GM12892 (cell line): ENCODE measurements around the gene TSPO.

Experiments
- POLR2A ChIP-seq: IDR thresholded peaks from 2 replicates; pipeline ENCODE4 v1.6.1; 2011; ENCODE audit warnings: low read depth, low read length, control low read depth
- POLR2AphosphoS5 ChIP-seq: IDR thresholded peaks from 2 replicates; pipeline ENCODE4 v1.6.1; 2011; ENCODE audit warnings: low read depth, low read length, control low read depth
- TAF1 ChIP-seq: IDR thresholded peaks from 2 replicates; pipeline ENCODE4 v1.6.1; 2011; ENCODE audit warnings: low read depth, mild to moderate bottlenecking, control low read depth, low read length, borderline replicate concordance

GRCh38 chr22:43209971-43210370 is 58.6 kb downstream of the TSPO start:
- TF ChIP-seq POLR2A, result no peak
- TF ChIP-seq TAF1, result no peak
- no peak for TF ChIP-seq POLR2AphosphoS5
